Fibroblast of villous mesenchyme (primary cell): ENCODE data around the gene CCL1. TPM values are rescaled to one million over a fixed set of nuclear protein-coding genes. Genes with fewer than 3 reads are reported as not detected.

Source experiments
- DNase-seq: peaks from one replicate; pipeline ENCODE4 v3.0.0-alpha.2; 2010; ENCODE audit warnings: low read depth
- H3K4me3 ChIP-seq: 2 replicates; pipeline ENCODE4 v1.5.1; 2011; ENCODE audit warnings: low read depth, mild to moderate bottlenecking, low read length
- CTCF ChIP-seq: IDR thresholded peaks from 2 replicates; pipeline ENCODE4 v1.5.1; 2012; ENCODE audit warnings: low read depth, mild to moderate bottlenecking, low read length; ENCODE audit not compliant: insufficient read depth
- total RNA-seq: library from RNA; depleted of rRNA; stranded (reverse); fragments of >200 nt; gene quantifications from 2 replicates; pipeline ENCODE4 v1.2.3, GENCODE V29; 2012

Gene CCL1
- total RNA-seq, 1 donor = not detected

GRCh38 chr17:34361478-34362061 lies 1.5 kb downstream of the CCL1 start:
- peak; percentile 81 for DNase-seq
- peak; percentile 97 for TF ChIP-seq CTCF
- H3K4me3 ChIP-seq = no peak overlapping the region

- no peak for DNase-seq
- no peak overlapping the region for H3K4me3 ChIP-seq
- no peak for TF ChIP-seq CTCF
Measured at GRCh38 chr17:34360601-34361270, 2.3 kb downstream of the CCL1 start.

GRCh38 chr17:34358631-34359030 lies 4.4 kb downstream of the CCL1 start:
- no peak overlapping the region for H3K4me3 ChIP-seq
- TF ChIP-seq CTCF = no peak
- no peak for DNase-seq

GRCh38 chr17:34357398-34357797 lies 5.6 kb downstream of the CCL1 start:
- no peak for TF ChIP-seq CTCF
- H3K4me3 ChIP-seq = no peak overlapping the region
- no peak for DNase-seq

- H3K4me3 ChIP-seq = no peak within 1 kb of the TSS
- TF ChIP-seq CTCF = no peak
- no peak for DNase-seq
Measured at GRCh38 chr17:34356194-34356593, 6.8 kb downstream of the CCL1 start, which contains the start of gene CCL13. TSS of gene CCL13 (plus strand) at chr17:34356480. CDS start at chr17:34356527, 47 bp downstream.

GRCh38 chr17:34354637-34355036 lies 8.4 kb downstream of the CCL1 start:
- peak; percentile 36 for DNase-seq
- H3K4me3 ChIP-seq = no peak overlapping the region
- no peak for TF ChIP-seq CTCF
